Calu3 (cell line): ENCODE results near the gene PLXNA4. TPM values are rescaled to one million over a fixed set of nuclear protein-coding genes. Genes with fewer than 3 reads are reported as not detected.

Experiments
- BruUV-seq: library from RNA; stranded (reverse); fragments of 400-500 nt; replicated peaks from 2 replicates; lab custom pipeline; 2021; lab: Mats Ljungman, UMichigan
- CTCF ChIA-PET: fragments of 300-600 bp; sonication (Branson Sonifier 250); formaldehyde crosslinking; loops from one replicate; lab custom pipeline; 2022; ENCODE audit warnings: antibody characterized with exemption; lab: Charles Lee
- DNase-seq: peaks from one replicate; pipeline ENCODE4 v3.0.0; 2022
- H3K27ac Mint-ChIP-seq: one replicate; pipeline ENCODE4 v1.8.0; 2022; ENCODE audit warnings: mixed read lengths; ENCODE audit not compliant: unreplicated experiment
- H3K27me3 Mint-ChIP-seq: one replicate; pipeline ENCODE4 v1.8.0; 2022; ENCODE audit warnings: mixed read lengths; ENCODE audit not compliant: unreplicated experiment
- H3K36me3 Mint-ChIP-seq: one replicate; pipeline ENCODE4 v1.8.0; 2022; ENCODE audit warnings: mild to moderate bottlenecking, moderate library complexity, mixed read lengths; ENCODE audit not compliant: insufficient read depth, unreplicated experiment
- H3K4me1 Mint-ChIP-seq: one replicate; pipeline ENCODE4 v1.8.0; 2022; ENCODE audit warnings: mild to moderate bottlenecking, low read depth, mixed read lengths; ENCODE audit not compliant: unreplicated experiment
- H3K4me3 Mint-ChIP-seq: one replicate; pipeline ENCODE4 v1.8.0; 2022; ENCODE audit warnings: mild to moderate bottlenecking, low read depth, moderate library complexity, mixed read lengths; ENCODE audit not compliant: unreplicated experiment
- H3K9me3 Mint-ChIP-seq: one replicate; pipeline ENCODE4 v1.8.0; 2022; ENCODE audit warnings: low read depth, mixed read lengths; ENCODE audit not compliant: unreplicated experiment
- CTCF ChIP-seq: fragments of 200-600 bp; IDR thresholded peaks from one replicate; pipeline ENCODE4 v1.8.0; 2022; ENCODE audit warnings: antibody characterized with exemption; ENCODE audit not compliant: unreplicated experiment
- intact Hi-C: fragments of 100-400 bp; cut with micrococcal nuclease; formaldehyde crosslinking; loops from one replicate; pipeline ENCODE4 v1.10.0; 2022; ENCODE audit not compliant: unreplicated experiment
- total RNA-seq: library from RNA; stranded (reverse); gene quantifications from 2 replicates; pipeline ENCODE4 v1.2.3, GENCODE V29; 2022

PLXNA4 gene
- total RNA-seq, 1 experiment from 2014 or later: not detected

DNA sequence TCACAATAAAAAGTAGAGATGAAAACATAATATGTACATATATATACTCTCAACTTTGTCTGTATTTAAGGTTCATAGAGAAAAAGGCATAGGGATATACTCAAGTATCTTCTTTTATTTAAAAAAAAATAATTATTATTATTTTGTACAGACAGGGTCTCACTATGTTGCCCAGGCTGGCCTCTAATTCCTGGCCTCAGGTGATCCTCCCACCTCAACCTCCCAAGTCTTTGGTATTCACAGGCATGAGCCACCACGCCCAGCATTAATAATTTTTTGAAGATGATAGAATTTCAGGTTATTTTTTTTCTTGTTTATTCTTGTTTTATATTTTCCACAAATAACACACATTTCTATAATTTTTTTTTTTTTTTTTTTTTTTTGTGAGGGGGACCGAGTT lies 113.8 kb downstream of the PLXNA4 start:
- H3K9me3 Mint-ChIP-seq: no peaks in the 10 kb centered on the region
- H3K4me3 Mint-ChIP-seq: no peak overlapping the region
- H3K36me3 Mint-ChIP-seq: no peaks in the 10 kb centered on the region
- no peak for DNase-seq
- H3K27me3 Mint-ChIP-seq: peaks cover 68% of the 10 kb centered on the region
- no peak for TF ChIP-seq CTCF
- intact Hi-C loops: no loop called here
- H3K27ac Mint-ChIP-seq: no peak overlapping the region
- BruUV-seq: no TSS peak
- no peaks in the 10 kb centered on the region for H3K4me1 Mint-ChIP-seq
- CTCF ChIA-PET: no interaction called here

DNA sequence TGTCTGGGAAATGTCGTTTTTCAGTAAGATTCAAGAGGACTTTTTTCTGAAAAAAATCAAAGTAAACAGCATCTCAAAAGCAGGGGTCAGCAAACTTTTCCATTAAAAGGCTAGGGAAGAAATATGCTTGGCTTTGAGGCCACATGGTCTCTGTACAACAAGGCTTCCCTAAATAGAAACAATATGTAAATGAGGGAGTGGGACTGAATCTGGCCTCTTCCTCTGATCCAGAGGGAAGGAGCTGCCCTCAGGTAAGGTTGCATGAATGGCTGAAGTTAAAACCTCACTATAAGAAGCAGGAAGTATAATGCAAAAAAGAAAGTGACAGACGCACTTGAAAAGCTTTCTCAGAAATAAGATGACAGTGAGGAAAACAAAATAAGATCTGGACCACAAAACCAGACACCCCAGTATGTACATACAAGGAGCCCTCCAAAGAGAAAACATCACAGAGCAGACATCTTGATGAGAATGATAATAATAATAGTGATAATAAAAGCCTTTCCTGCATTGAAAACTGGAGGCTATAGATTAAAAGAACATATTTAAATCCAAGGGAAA lies 115.2 kb downstream of the PLXNA4 start:
- no peak overlapping the region for H3K27ac Mint-ChIP-seq
- intact Hi-C loops: no loop called here
- H3K27me3 Mint-ChIP-seq: peaks cover 70% of the 10 kb centered on the region
- no peak overlapping the region for H3K4me3 Mint-ChIP-seq
- H3K9me3 Mint-ChIP-seq: no peaks in the 10 kb centered on the region
- DNase-seq: no peak
- no TSS peak for BruUV-seq
- no peaks in the 10 kb centered on the region for H3K4me1 Mint-ChIP-seq
- H3K36me3 Mint-ChIP-seq: no peaks in the 10 kb centered on the region
- TF ChIP-seq CTCF: no peak
- CTCF ChIA-PET: no interaction called here

GRCh38 chr7:132458729-132459128 lies 117.5 kb downstream of the PLXNA4 start:
- Mint-ChIP-seq H3K36me3 (no peaks in the 10 kb centered on the region), H3K4me1 (no peaks in the 10 kb centered on the region), H3K4me3 (no peak overlapping the region), H3K27ac (no peak overlapping the region), H3K9me3 (no peaks in the 10 kb centered on the region), H3K27me3 (peaks cover 70% of the 10 kb centered on the region)
- intact Hi-C loops: no loop called here
- no peak for DNase-seq
- BruUV-seq: no TSS peak
- CTCF ChIA-PET: no interaction called here
- TF ChIP-seq CTCF: no peak

- no TSS peak for BruUV-seq
- peaks cover 74% of the 10 kb centered on the region for H3K27me3 Mint-ChIP-seq
- CTCF ChIA-PET: no interaction called here
- H3K9me3 Mint-ChIP-seq: no peaks in the 10 kb centered on the region
- no peak for TF ChIP-seq CTCF
- H3K36me3 Mint-ChIP-seq: no peaks in the 10 kb centered on the region
- H3K4me1 Mint-ChIP-seq: no peaks in the 10 kb centered on the region
- no peak for DNase-seq
- no peak overlapping the region for H3K4me3 Mint-ChIP-seq
- no peak overlapping the region for H3K27ac Mint-ChIP-seq
- intact Hi-C loops: no loop called here
These were observed 118.6 kb downstream of the PLXNA4 start for GRCh38 chr7:132457658-132458057.
